Measurements from ENCODE around the gene DUSP2. TPM values are rescaled to one million over a fixed set of nuclear protein-coding genes. Genes with fewer than 3 reads are reported as not detected.

The DUSP2 gene
- total and polyA plus RNA-seq, 2 experiments from 2014 or later = 6.6 to 13.0 TPM

DNA sequence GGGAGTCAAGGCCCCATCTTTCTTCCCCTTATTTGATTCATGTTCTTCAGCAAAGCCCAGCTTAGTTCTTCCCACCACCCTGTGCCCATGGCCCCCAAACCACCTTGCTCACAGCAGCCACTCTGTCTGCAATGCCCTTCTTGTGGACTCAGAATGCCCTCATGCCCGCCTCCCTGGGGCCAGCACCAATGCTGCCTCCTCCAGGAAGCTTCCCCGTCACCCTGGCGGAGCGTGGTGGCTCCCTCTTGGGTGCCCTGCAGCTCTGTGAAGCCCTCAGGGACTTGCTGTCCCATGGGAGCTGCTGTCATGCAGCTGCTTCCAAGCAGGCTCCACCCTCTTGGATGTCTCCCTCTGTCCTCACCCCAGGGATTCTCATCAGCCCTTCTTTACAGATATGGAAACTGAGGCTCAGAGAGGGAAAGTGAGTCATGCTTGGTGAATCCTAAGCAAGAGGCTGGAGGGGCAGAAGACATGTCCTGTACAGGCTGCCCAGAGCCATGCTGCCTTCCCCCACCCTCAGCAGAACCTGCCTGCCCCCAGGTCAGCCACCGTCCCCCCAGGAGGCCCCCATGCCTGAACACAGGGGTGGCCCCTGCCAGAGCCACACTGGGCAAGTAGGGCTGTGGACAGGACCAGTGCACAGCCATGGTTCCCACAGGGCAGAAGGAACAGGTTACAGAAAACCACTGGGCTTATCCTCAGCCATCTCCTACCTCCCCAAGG lies 11.8 kb upstream of the DUSP2 start:
- ATAC-seq = no peak
- Histone ChIP-seq H3F3A (replicated peaks; ENCODE audit: low read depth) (no peaks in the 10 kb centered on the region), H4K20me1 (replicated peaks; ENCODE audit: insufficient read depth) (no peaks in the 10 kb centered on the region), H3K27me3 (ENCODE audit: insufficient read depth) (no peaks in the 10 kb centered on the region), H3K79me2 (replicated peaks; ENCODE audit: insufficient read depth) (no peaks in the 10 kb centered on the region), H3K27ac (ENCODE audit: low read depth) (no peak overlapping the region), H2AFZ (no peak overlapping the region), H3K36me3 (ENCODE audit: insufficient read depth) (no peaks in the 10 kb centered on the region), H3K9me2 (ENCODE audit: insufficient read depth) (no peaks in the 10 kb centered on the region), H3K4me2 (no peak overlapping the region), H3K4me1 (ENCODE audit: insufficient read depth) (peaks cover 8% of the 10 kb centered on the region; the same call in 1 of the 2 replicates), H3K4me3 (no peak overlapping the region)
- Mint-ChIP-seq H3K36me3 (ENCODE audit: low read depth) (no peaks in the 10 kb centered on the region; the same call in 2 of the 3 replicates), H3K27ac (no peak overlapping the region), H3K9me3 (no peaks in the 10 kb centered on the region), H3K4me3 (no peak overlapping the region), H3K4me1 (peaks cover 26% of the 10 kb centered on the region), H3K27me3 (ENCODE audit: insufficient read depth, low read depth, poor library complexity) (peaks cover 7% of the 10 kb centered on the region)
- DNase-seq (ENCODE audit: low spot score) = no peak
- TF ChIP-seq, protein P1, sequence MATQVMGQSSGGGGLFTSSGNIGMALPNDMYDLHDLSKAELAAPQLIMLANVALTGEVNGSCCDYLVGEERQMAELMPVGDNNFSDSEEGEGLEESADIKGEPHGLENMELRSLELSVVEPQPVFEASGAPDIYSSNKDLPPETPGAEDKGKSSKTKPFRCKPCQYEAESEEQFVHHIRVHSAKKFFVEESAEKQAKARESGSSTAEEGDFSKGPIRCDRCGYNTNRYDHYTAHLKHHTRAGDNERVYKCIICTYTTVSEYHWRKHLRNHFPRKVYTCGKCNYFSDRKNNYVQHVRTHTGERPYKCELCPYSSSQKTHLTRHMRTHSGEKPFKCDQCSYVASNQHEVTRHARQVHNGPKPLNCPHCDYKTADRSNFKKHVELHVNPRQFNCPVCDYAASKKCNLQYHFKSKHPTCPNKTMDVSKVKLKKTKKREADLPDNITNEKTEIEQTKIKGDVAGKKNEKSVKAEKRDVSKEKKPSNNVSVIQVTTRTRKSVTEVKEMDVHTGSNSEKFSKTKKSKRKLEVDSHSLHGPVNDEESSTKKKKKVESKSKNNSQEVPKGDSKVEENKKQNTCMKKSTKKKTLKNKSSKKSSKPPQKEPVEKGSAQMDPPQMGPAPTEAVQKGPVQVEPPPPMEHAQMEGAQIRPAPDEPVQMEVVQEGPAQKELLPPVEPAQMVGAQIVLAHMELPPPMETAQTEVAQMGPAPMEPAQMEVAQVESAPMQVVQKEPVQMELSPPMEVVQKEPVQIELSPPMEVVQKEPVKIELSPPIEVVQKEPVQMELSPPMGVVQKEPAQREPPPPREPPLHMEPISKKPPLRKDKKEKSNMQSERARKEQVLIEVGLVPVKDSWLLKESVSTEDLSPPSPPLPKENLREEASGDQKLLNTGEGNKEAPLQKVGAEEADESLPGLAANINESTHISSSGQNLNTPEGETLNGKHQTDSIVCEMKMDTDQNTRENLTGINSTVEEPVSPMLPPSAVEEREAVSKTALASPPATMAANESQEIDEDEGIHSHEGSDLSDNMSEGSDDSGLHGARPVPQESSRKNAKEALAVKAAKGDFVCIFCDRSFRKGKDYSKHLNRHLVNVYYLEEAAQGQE (IDR thresholded peaks at IDR 0.05; ENCODE audit: unreplicated experiment) = no peak
- TF ChIP-seq, protein P2, sequence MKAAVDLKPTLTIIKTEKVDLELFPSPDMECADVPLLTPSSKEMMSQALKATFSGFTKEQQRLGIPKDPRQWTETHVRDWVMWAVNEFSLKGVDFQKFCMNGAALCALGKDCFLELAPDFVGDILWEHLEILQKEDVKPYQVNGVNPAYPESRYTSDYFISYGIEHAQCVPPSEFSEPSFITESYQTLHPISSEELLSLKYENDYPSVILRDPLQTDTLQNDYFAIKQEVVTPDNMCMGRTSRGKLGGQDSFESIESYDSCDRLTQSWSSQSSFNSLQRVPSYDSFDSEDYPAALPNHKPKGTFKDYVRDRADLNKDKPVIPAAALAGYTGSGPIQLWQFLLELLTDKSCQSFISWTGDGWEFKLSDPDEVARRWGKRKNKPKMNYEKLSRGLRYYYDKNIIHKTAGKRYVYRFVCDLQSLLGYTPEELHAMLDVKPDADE (IDR thresholded peaks at IDR 0.05) = no peak
- TF ChIP-seq EZH2 (IDR thresholded peaks at IDR 0.05; ENCODE audit: low read depth, unreplicated experiment) (no peak), EZH2phosphoT487 (IDR thresholded peaks at IDR 0.05; ENCODE audit: unreplicated experiment) (no peak), STAT1 (IDR thresholded peaks at IDR 0.05; ENCODE audit: unreplicated experiment) (no peak), POLR2AphosphoS5 (IDR thresholded peaks at IDR 0.05; ENCODE audit: low read depth) (no peak), NANOG (IDR thresholded peaks at IDR 0.05; ENCODE audit: borderline replicate concordance) (no peak), CREB1 (CRISPR knock-in tag; IDR thresholded peaks at IDR 0.05; ENCODE audit: low read depth) (no peak), JUNB (IDR thresholded peaks at IDR 0.05; ENCODE audit: unreplicated experiment) (no peak), ZNF331 (CRISPR knock-in tag; IDR thresholded peaks at IDR 0.05; ENCODE audit: low read depth) (no peak), ZNF114 (CRISPR knock-in tag; IDR thresholded peaks at IDR 0.05) (no peak)
- TF ChIP-seq, protein P3, sequence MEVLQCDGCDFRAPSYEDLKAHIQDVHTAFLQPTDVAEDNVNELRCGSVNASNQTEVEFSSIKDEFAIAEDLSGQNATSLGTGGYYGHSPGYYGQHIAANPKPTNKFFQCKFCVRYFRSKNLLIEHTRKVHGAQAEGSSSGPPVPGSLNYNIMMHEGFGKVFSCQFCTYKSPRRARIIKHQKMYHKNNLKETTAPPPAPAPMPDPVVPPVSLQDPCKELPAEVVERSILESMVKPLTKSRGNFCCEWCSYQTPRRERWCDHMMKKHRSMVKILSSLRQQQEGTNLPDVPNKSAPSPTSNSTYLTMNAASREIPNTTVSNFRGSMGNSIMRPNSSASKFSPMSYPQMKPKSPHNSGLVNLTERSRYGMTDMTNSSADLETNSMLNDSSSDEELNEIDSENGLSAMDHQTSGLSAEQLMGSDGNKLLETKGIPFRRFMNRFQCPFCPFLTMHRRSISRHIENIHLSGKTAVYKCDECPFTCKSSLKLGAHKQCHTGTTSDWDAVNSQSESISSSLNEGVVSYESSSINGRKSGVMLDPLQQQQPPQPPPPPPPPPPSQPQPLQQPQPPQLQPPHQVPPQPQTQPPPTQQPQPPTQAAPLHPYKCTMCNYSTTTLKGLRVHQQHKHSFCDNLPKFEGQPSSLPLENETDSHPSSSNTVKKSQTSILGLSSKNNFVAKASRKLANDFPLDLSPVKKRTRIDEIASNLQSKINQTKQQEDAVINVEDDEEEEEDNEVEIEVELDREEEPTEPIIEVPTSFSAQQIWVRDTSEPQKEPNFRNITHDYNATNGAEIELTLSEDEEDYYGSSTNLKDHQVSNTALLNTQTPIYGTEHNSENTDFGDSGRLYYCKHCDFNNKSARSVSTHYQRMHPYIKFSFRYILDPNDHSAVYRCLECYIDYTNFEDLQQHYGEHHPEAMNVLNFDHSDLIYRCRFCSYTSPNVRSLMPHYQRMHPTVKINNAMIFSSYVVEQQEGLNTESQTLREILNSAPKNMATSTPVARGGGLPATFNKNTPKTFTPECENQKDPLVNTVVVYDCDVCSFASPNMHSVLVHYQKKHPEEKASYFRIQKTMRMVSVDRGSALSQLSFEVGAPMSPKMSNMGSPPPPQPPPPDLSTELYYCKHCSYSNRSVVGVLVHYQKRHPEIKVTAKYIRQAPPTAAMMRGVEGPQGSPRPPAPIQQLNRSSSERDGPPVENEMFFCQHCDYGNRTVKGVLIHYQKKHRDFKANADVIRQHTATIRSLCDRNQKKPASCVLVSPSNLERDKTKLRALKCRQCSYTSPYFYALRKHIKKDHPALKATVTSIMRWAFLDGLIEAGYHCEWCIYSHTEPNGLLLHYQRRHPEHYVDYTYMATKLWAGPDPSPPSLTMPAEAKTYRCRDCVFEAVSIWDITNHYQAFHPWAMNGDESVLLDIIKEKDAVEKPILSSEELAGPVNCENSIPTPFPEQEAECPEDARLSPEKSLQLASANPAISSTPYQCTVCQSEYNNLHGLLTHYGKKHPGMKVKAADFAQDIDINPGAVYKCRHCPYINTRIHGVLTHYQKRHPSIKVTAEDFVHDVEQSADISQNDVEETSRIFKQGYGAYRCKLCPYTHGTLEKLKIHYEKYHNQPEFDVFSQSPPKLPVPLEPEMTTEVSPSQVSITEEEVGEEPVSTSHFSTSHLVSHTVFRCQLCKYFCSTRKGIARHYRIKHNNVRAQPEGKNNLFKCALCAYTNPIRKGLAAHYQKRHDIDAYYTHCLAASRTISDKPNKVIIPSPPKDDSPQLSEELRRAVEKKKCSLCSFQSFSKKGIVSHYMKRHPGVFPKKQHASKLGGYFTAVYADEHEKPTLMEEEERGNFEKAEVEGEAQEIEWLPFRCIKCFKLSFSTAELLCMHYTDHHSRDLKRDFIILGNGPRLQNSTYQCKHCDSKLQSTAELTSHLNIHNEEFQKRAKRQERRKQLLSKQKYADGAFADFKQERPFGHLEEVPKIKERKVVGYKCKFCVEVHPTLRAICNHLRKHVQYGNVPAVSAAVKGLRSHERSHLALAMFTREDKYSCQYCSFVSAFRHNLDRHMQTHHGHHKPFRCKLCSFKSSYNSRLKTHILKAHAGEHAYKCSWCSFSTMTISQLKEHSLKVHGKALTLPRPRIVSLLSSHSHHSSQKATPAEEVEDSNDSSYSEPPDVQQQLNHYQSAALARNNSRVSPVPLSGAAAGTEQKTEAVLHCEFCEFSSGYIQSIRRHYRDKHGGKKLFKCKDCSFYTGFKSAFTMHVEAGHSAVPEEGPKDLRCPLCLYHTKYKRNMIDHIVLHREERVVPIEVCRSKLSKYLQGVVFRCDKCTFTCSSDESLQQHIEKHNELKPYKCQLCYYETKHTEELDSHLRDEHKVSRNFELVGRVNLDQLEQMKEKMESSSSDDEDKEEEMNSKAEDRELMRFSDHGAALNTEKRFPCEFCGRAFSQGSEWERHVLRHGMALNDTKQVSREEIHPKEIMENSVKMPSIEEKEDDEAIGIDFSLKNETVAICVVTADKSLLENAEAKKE (CRISPR knock-in tag; IDR thresholded peaks at IDR 0.05) = no peak
- TF ChIP-seq, protein P4, sequence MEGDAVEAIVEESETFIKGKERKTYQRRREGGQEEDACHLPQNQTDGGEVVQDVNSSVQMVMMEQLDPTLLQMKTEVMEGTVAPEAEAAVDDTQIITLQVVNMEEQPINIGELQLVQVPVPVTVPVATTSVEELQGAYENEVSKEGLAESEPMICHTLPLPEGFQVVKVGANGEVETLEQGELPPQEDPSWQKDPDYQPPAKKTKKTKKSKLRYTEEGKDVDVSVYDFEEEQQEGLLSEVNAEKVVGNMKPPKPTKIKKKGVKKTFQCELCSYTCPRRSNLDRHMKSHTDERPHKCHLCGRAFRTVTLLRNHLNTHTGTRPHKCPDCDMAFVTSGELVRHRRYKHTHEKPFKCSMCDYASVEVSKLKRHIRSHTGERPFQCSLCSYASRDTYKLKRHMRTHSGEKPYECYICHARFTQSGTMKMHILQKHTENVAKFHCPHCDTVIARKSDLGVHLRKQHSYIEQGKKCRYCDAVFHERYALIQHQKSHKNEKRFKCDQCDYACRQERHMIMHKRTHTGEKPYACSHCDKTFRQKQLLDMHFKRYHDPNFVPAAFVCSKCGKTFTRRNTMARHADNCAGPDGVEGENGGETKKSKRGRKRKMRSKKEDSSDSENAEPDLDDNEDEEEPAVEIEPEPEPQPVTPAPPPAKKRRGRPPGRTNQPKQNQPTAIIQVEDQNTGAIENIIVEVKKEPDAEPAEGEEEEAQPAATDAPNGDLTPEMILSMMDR (conservative IDR thresholded peaks at IDR 0.05; ENCODE audit: low read depth in 2 of 2) = no peak

Data from GM23338 (cell line).